Breast epithelium (tissue), 3 donors: Measurements from ENCODE around the gene TFAM.

ENCODE experiments used
- POLR2A ChIP-seq: fragments of 450-650 bp; IDR thresholded peaks from one replicate; pipeline ENCODE4 v1.6.1; 2016; ENCODE audit warnings: antibody characterized with exemption, mild to moderate bottlenecking, moderate library complexity
- TF ChIP-seq, protein P1 (sequence below), 3 donors: fragments of 450-650 bp; IDR thresholded peaks; one replicate each; pipeline ENCODE4 v1.5.1; 2016 to 2017; ENCODE audit warnings: antibody characterized with exemption in 3 of 3, mild to moderate bottlenecking in 3 of 3, moderate library complexity in 3 of 3

DNA sequence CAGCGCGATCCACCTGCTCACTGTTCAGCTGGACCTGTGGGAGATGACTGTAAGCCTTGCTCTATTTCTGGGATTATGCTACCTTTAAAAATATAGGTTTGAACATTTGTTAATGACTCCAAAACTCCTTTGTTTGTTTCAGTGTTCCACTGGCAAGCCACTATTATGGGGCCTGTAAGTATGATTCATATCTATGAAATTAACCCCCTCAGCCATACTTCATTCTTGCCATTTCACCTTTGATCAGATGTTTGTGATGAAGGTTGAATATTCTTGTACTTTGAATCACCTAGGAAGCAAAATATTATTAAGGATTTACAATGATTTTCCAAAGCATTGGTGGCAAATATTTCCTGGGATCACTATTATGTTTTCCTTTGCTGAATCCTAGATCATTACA is 23.9 kb upstream of the TFAM start:
- TF ChIP-seq, protein P1, sequence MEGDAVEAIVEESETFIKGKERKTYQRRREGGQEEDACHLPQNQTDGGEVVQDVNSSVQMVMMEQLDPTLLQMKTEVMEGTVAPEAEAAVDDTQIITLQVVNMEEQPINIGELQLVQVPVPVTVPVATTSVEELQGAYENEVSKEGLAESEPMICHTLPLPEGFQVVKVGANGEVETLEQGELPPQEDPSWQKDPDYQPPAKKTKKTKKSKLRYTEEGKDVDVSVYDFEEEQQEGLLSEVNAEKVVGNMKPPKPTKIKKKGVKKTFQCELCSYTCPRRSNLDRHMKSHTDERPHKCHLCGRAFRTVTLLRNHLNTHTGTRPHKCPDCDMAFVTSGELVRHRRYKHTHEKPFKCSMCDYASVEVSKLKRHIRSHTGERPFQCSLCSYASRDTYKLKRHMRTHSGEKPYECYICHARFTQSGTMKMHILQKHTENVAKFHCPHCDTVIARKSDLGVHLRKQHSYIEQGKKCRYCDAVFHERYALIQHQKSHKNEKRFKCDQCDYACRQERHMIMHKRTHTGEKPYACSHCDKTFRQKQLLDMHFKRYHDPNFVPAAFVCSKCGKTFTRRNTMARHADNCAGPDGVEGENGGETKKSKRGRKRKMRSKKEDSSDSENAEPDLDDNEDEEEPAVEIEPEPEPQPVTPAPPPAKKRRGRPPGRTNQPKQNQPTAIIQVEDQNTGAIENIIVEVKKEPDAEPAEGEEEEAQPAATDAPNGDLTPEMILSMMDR (IDR thresholded peaks at IDR 0.05) = no peak
- TF ChIP-seq POLR2A = no peak
